Thyroid gland (tissue), 4 donors: ENCODE data around the gene PRDX3. TPM values are rescaled to one million over a fixed set of nuclear protein-coding genes. Genes with fewer than 3 reads are reported as not detected.

Source experiments
- DNase-seq, 2 donors: peaks; one replicate each; pipeline ENCODE4 v3.0.0-alpha.2; 2019
- H3K27ac ChIP-seq, 3 donors: fragments of 200-600 bp; sonication (generic); 1 replicate in 2 of 3; 2 replicates in 1 of 3; pipeline ENCODE4 v1.5.1; 2016 to 2019; ENCODE audit warnings: mild to moderate bottlenecking in 1 of 3, moderate library complexity in 1 of 3
- H3K27me3 ChIP-seq: fragments of 200-600 bp; sonication (generic); one replicate; pipeline ENCODE4 v1.5.1; 2019
- H3K36me3 ChIP-seq, 2 donors: fragments of 200-600 bp; sonication (generic); one replicate each; pipeline ENCODE4 v1.5.1; 2016 to 2019
- H3K4me1 ChIP-seq, 2 donors: fragments of 200-600 bp; sonication (generic); one replicate each; pipeline ENCODE4 v1.5.1; 2017 to 2019
- H3K4me3 ChIP-seq, 3 donors: fragments of 200-600 bp; sonication (generic); replicated peaks in 1 of 3; 1 replicate in 2 of 3; 2 replicates in 1 of 3; pipeline ENCODE4 v1.5.1; 2016; ENCODE audit warnings: mild to moderate bottlenecking in 1 of 3
- H3K9me3 ChIP-seq: fragments of 200-600 bp; sonication (generic); one replicate; pipeline ENCODE4 v1.5.1; 2017
- POLR2A ChIP-seq, 2 donors: fragments of 450-650 bp; IDR thresholded peaks; one replicate each; pipeline ENCODE4 v1.6.1; 2017; ENCODE audit warnings: antibody characterized with exemption in 2 of 2, mild to moderate bottlenecking in 2 of 2, moderate library complexity in 1 of 2
- WGBS, 2 donors: methylation state at CpG; one replicate each; pipeline ENCODE4 v1.1.5; 2017; 5-methylcytosine and 5-hydroxymethylcytosine counted together
- intact Hi-C: fragments of 100-400 bp; cut with DNase I; formaldehyde crosslinking; loops from one replicate; pipeline ENCODE4 v1.15.1; 2023
- total RNA-seq, 4 donors: library from RNA; depleted of rRNA; stranded (reverse); fragments of >200 nt; gene quantifications; one replicate each; pipeline ENCODE4 v1.2.3, GENCODE V29; 2016
- TF ChIP-seq, protein P1 (sequence below), 6 experiments: fragments of 200-600 bp in 3 of 6; fragments of 450-650 bp in 3 of 6; sonication (generic) in 3 of 6; IDR thresholded peaks; one replicate each; pipeline ENCODE4 v1.5.1; 2016 to 2019; ENCODE audit warnings: antibody characterized with exemption in 6 of 6, mild to moderate bottlenecking in 2 of 6, inconsistent platforms in 1 of 6, moderate library complexity in 1 of 6

PRDX3 gene
- 100 to 1,000 TPM; 137 to 299 (median 243) TPM for total RNA-seq

DNA sequence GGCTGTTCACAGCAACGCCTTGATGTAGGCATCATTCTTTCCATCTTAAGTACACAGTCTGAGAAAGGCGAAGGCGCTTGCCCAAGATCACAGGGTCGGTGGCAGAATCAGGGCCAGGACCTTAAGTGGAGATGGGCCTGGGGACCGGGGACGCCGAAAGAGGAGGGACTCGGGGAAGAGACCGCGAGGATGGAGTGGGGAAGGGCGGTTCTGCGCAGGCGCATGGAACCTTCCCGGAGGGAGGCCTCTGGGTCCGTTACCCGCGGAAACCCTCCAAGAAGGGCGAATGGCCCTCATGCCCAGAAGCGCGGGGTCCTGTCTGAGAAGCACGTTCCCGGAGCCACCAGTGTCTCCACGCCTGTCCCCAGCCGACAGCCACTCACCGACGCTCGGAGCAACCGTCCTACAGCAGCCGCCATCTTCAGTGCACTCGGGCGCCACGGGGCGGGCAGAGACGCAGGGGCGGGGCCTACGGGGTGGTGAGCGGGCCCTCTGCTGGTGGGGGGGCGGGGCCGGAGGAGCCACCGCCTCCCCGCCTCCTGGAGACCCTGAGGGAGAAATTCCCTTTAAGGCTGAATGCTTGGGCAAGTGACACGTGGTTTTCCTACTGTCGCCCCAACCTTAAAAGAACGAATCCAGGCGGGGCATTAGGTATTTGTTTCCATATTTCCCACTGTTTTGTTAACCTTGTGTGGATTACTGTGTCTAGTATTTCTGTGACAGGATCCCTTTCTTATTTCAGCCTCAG, at the start of gene PRDX3:
TSS of gene PRDX3 (minus strand) at position 441 of the 748 bp plus-strand sequence. CDS start at position 419, 22 bp downstream.
- 0% methylated on average over 8 to 31 of the region's 45 CpGs for WGBS, 2 donors
- peak; percentile 95 to 96 for DNase-seq
- H3K4me3 ChIP-seq, result peak within 1 kb of the TSS; percentile 29 to 68 (median 66)
- H3K36me3 ChIP-seq, result peaks cover 0 to 2% of the 10 kb centered on the region in 2 donors
- no peaks in the 10 kb centered on the region for H3K27me3 ChIP-seq
- peak in 1 of 2 donors; percentile 79 for TF ChIP-seq POLR2A (IDR thresholded peaks at IDR 0.05)
- TF ChIP-seq, protein P1, sequence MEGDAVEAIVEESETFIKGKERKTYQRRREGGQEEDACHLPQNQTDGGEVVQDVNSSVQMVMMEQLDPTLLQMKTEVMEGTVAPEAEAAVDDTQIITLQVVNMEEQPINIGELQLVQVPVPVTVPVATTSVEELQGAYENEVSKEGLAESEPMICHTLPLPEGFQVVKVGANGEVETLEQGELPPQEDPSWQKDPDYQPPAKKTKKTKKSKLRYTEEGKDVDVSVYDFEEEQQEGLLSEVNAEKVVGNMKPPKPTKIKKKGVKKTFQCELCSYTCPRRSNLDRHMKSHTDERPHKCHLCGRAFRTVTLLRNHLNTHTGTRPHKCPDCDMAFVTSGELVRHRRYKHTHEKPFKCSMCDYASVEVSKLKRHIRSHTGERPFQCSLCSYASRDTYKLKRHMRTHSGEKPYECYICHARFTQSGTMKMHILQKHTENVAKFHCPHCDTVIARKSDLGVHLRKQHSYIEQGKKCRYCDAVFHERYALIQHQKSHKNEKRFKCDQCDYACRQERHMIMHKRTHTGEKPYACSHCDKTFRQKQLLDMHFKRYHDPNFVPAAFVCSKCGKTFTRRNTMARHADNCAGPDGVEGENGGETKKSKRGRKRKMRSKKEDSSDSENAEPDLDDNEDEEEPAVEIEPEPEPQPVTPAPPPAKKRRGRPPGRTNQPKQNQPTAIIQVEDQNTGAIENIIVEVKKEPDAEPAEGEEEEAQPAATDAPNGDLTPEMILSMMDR (IDR thresholded peaks at IDR 0.05), result peak in 1 of 6 experiments; percentile 9
- H3K9me3 ChIP-seq, result no peaks in the 10 kb centered on the region
- peaks cover 21 to 22% of the 10 kb centered on the region in 2 donors for H3K4me1 ChIP-seq
- H3K27ac ChIP-seq, result peak within 1 kb of the TSS; percentile 87 to 91 (median 88)
- intact Hi-C loops, result no loop called here

DNA sequence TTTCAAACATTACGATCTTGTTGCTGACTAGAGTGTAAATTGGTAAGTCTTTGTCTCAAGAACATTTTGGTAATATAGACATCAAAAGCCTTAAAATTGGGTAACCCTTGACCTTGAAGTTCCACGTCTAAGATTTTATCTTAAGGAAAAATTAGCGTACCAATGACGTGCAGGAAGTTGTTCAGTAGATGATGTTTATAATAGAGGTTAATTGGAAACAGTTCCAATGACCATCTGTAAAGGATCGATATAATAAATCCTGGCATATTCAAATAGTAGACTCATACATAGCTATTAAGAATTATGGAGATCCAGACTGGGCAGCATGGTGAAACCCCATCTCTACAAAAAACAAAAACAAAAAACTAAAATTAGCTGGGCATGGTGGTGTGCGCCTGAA, 49.2 kb upstream of the PRDX3 start:
- peaks cover 2 to 9% of the 10 kb centered on the region in 2 donors for H3K4me1 ChIP-seq
- intact Hi-C loops, result no loop called here
- WGBS, 2 donors, result 92 to 94% methylated on average over 6 of the region's 6 CpGs
- H3K36me3 ChIP-seq, result no peaks in the 10 kb centered on the region
- H3K9me3 ChIP-seq, result no peaks in the 10 kb centered on the region
- H3K27ac ChIP-seq, result no peak overlapping the region
- no peak overlapping the region for H3K4me3 ChIP-seq
- TF ChIP-seq POLR2A (IDR thresholded peaks at IDR 0.05), result no peak
- TF ChIP-seq, protein P1 (IDR thresholded peaks at IDR 0.05), result no peak
- no peaks in the 10 kb centered on the region for H3K27me3 ChIP-seq
- no peak for DNase-seq

DNA sequence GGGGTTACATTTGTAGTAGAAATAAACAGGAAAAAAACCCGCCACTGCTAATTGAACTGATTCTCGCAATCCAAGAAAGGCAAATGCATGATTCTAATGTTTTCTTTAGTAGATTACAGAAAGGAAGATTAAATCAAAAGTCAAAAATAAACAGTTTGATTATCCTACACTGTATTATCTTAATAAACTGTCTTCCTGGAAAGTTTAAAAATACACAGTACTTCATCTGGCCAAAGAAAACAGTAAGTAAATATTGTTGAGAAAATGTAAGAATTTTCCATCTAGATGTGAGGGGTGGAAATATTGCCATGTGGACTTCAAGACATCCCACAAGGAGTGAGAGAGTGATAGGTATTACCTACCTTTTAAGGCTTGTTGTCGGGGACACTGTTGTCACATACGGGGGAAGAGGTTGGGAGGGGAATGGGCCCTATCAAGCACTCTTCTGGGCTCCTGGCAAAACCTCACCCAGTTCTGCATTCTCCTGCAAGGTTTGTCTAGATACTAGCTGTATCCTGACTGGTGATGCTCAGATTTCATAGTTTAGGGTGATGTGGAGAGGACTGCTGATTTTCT, 46.6 kb upstream of the PRDX3 start:
- peaks cover 19 to 28% of the 10 kb centered on the region in 2 donors for H3K4me1 ChIP-seq
- no peaks in the 10 kb centered on the region for H3K27me3 ChIP-seq
- intact Hi-C loops, result no loop called here
- 70 to 80% methylated on average over 4 of the region's 4 CpGs for WGBS, 2 donors
- no peak overlapping the region for H3K4me3 ChIP-seq
- H3K27ac ChIP-seq, result peak overlapping the region in 1 of 3 donors; percentile 52
- H3K9me3 ChIP-seq, result no peaks in the 10 kb centered on the region
- no peak for DNase-seq
- no peaks in the 10 kb centered on the region for H3K36me3 ChIP-seq
- TF ChIP-seq POLR2A (IDR thresholded peaks at IDR 0.05), result no peak

DNA sequence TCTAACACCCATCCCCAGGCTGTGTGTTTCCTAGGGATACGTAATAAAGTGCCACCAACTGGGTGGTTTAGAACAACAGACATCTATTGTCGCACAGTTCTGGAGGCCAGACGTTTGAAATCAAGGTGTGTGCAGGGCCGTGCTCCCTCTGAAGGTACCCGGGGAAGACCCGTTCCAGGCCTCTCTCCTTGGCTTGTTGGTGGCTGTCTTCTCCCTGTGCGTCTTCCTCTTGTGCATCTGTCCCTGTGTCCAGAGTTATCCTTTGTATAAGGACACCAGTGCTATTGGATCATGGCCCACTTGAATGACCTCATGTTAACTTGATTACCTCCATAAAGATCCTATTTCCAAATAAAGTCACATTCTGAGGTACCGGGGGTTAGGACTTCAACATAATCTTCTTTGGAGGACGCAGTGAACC, 44.4 kb upstream of the PRDX3 start:
- Histone ChIP-seq H3K27me3 (no peaks in the 10 kb centered on the region), H3K36me3 (no peaks in the 10 kb centered on the region), H3K9me3 (no peaks in the 10 kb centered on the region), H3K4me1 (peaks cover 19 to 34% of the 10 kb centered on the region in 2 donors), H3K4me3 (no peak overlapping the region), H3K27ac (peak overlapping the region; percentile 78 to 83 (median 80))
- TF ChIP-seq, protein P1 (IDR thresholded peaks at IDR 0.05), result no peak
- TF ChIP-seq POLR2A (IDR thresholded peaks at IDR 0.05), result no peak
- DNase-seq, result no peak
- intact Hi-C loops, result no loop called here
- WGBS, 2 donors, result 81 to 88% methylated on average over 9 of the region's 9 CpGs

DNA sequence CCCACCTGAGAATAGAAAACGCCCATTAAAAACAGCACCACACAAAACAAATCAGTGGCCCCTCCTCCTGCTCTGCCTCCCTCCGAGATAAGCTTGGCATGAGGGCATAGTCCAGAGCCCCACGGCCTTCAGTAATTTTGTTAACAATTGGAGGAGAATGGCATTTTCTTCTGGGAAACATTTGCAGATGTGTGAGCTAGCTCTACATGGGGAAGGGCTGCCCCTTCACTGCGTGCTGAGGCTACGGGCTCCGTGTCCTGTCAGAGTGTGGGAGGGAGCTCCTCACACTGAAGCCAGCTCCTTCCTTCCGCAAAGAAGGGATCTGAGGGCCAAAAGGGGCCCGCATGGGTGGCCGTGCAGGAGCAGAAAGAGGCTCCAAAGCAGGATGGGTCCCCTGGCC, 43.9 kb upstream of the PRDX3 start:
- H3K27ac ChIP-seq, result peak overlapping the region; percentile 78 to 83 (median 80)
- H3K4me1 ChIP-seq, result peaks cover 19 to 38% of the 10 kb centered on the region in 2 donors
- intact Hi-C loops, result no loop called here
- peak in 1 of 2 donors; percentile 19 for DNase-seq
- no peaks in the 10 kb centered on the region for H3K27me3 ChIP-seq
- 40 to 46% methylated on average over 8 to 9 of the region's 9 CpGs for WGBS, 2 donors
- H3K36me3 ChIP-seq, result no peaks in the 10 kb centered on the region
- H3K4me3 ChIP-seq, result no peak overlapping the region
- H3K9me3 ChIP-seq, result no peaks in the 10 kb centered on the region
- TF ChIP-seq, protein P1 (IDR thresholded peaks at IDR 0.05), result no peak
- TF ChIP-seq POLR2A (IDR thresholded peaks at IDR 0.05), result no peak
